ENCODE results near the gene SYDE2.

The SYDE2 gene

GRCh38 chr1:85174503-85174902, 26.3 kb downstream of the SYDE2 start:
- H3K4me3 ChIP-seq (replicated peaks; ENCODE audit: low read depth, low read length): no peak overlapping the region
- TF ChIP-seq, protein P1, sequence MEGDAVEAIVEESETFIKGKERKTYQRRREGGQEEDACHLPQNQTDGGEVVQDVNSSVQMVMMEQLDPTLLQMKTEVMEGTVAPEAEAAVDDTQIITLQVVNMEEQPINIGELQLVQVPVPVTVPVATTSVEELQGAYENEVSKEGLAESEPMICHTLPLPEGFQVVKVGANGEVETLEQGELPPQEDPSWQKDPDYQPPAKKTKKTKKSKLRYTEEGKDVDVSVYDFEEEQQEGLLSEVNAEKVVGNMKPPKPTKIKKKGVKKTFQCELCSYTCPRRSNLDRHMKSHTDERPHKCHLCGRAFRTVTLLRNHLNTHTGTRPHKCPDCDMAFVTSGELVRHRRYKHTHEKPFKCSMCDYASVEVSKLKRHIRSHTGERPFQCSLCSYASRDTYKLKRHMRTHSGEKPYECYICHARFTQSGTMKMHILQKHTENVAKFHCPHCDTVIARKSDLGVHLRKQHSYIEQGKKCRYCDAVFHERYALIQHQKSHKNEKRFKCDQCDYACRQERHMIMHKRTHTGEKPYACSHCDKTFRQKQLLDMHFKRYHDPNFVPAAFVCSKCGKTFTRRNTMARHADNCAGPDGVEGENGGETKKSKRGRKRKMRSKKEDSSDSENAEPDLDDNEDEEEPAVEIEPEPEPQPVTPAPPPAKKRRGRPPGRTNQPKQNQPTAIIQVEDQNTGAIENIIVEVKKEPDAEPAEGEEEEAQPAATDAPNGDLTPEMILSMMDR (IDR thresholded peaks at IDR 0.05; ENCODE audit: low read depth, low read length, missing control alignments): no peak
- no peak for DNase-seq (ENCODE audit: extremely low read depth, low read depth)

DNA sequence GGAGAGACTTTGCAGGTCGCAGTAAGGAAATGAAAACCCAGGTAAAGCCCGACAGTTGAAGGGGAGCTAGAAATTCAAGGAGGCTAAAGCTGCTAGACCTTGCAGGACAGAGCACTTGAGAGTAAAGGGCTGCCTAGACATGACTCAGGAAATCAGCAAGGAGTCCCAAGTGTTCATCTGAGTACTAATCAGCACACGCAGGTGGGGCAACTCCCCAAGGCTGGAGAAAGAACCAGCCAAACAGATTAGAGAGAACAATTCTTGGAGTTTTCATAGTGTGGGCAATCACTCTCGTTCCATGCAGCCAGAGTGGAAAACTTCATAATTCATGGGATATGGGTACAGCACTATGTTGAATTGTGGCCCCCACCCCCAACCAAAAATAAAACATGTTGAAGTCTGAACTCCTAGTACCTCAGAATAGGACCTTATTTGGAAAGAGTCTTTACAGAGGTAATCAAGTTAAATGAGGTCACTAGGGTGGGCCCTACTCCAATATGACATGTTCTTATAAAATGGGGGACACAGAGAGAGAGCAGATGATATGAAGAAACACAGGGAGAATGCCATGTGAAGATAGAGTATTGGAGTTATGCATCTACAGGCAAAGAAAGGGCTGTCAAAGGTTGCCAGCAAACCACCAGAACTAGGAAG, 28.0 kb downstream of the SYDE2 start:
- TF ChIP-seq, protein P1 (IDR thresholded peaks at IDR 0.05; ENCODE audit: low read depth, low read length, missing control alignments): no peak
- H3K4me3 ChIP-seq (replicated peaks; ENCODE audit: low read depth, low read length): no peak overlapping the region
- DNase-seq (ENCODE audit: extremely low read depth, low read depth): no peak

DNA sequence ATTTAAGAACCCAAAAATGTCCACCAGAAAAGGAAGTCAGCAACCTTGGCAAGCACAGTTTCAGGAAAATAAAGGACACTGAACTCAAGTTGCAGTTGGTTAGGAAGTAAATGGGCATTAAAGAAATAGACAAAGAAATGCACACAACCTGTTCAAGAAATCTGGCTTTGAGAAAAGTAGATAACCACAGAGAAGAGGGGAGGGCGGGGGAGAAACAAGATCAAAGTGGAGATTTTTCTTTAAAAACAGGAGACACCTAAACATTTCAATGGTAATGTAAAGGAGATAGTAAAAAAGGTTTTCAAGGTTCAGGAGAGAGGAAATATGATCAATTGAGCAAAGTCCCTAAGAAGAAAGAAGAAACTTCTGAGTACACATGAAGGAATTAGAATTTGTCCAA, 29.1 kb downstream of the SYDE2 start:
- TF ChIP-seq, protein P1 (IDR thresholded peaks at IDR 0.05; ENCODE audit: low read depth, low read length, missing control alignments): no peak
- no peak overlapping the region for H3K4me3 ChIP-seq (replicated peaks; ENCODE audit: low read depth, low read length)
- no peak for DNase-seq (ENCODE audit: extremely low read depth, low read depth)

GRCh38 chr1:85168884-85169283, 31.9 kb downstream of the SYDE2 start:
- TF ChIP-seq, protein P1 (IDR thresholded peaks at IDR 0.05; ENCODE audit: low read depth, low read length, missing control alignments): no peak
- no peak overlapping the region for H3K4me3 ChIP-seq (replicated peaks; ENCODE audit: low read depth, low read length)
- DNase-seq (ENCODE audit: extremely low read depth, low read depth): no peak

DNA sequence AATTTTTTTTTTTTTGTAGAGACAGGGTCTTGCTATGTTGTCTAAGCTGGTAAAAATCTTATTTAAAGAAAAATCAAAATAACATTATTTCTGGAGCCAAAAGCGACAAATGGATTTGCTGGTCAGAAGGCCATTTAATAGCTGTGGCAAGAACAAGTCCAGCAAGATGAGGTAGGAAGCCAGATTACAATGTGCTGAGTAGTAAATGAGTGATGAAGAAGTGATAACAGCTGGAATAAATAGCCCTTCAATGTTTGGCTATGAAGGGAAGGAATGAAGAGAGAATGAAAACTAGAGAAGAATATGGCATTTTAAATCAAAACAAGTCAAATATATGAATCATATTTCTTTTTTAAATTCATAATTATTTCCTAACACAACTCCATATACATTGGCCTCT, 34.5 kb downstream of the SYDE2 start:
- no peak for DNase-seq (ENCODE audit: extremely low read depth, low read depth)
- TF ChIP-seq, protein P1 (IDR thresholded peaks at IDR 0.05; ENCODE audit: low read depth, low read length, missing control alignments): no peak
- H3K4me3 ChIP-seq (replicated peaks; ENCODE audit: low read depth, low read length): no peak overlapping the region

GRCh38 chr1:85158910-85159309, 41.9 kb downstream of the SYDE2 start:
- TF ChIP-seq, protein P1 (IDR thresholded peaks at IDR 0.05; ENCODE audit: low read depth, low read length, missing control alignments): no peak
- no peak overlapping the region for H3K4me3 ChIP-seq (replicated peaks; ENCODE audit: low read depth, low read length)
- no peak for DNase-seq (ENCODE audit: extremely low read depth, low read depth)

- no peak overlapping the region for H3K4me3 ChIP-seq (replicated peaks; ENCODE audit: low read depth, low read length)
- TF ChIP-seq, protein P1 (IDR thresholded peaks at IDR 0.05; ENCODE audit: low read depth, low read length, missing control alignments): no peak
- DNase-seq (ENCODE audit: extremely low read depth, low read depth): no peak
Measured at GRCh38 chr1:85157436-85157835, 43.4 kb downstream of the SYDE2 start.

All from HFF-Myc (cell line).